Kidney (tissue), 14 donors: ENCODE results near the gene RGL3. TPM values are rescaled to one million over a fixed set of nuclear protein-coding genes. Genes with fewer than 3 reads are reported as not detected.

Experiments
- DNase-seq, 5 donors: peaks; one replicate each; pipeline ENCODE4 v3.0.0-alpha.2; 2013 to 2020
- FAIRE-seq: peaks from 2 replicates; lab custom pipeline; 2012; peaks lifted over from hg19 to GRCh38; lab: Jason Lieb, UNC
- H3K27ac ChIP-seq, 2 donors: one replicate each; pipeline ENCODE4 v1.7.0; 2013; ENCODE audit warnings: low read depth in 2 of 2, low read length in 2 of 2, inconsistent platforms in 1 of 2
- H3K27me3 ChIP-seq: one replicate; pipeline ENCODE4 v1.7.1; 2013; ENCODE audit warnings: low read length, inconsistent platforms; ENCODE audit not compliant: control insufficient read depth, insufficient read depth
- H3K36me3 ChIP-seq, 3 donors: one replicate each; pipeline versions ENCODE4 v1.7.0 to v1.7.1; 2013; ENCODE audit warnings: low read length in 3 of 3, control low read depth in 1 of 3, inconsistent platforms in 1 of 3; ENCODE audit not compliant: insufficient read depth in 3 of 3, control insufficient read depth in 2 of 3
- H3K4me1 ChIP-seq, 3 donors: one replicate each; pipeline versions ENCODE4 v1.7.0 to v1.7.1; 2013; ENCODE audit warnings: low read length in 3 of 3, inconsistent platforms in 1 of 3, low read depth in 1 of 3; ENCODE audit not compliant: control insufficient read depth in 2 of 3, insufficient read depth in 2 of 3
- H3K4me3 ChIP-seq, 3 donors: one replicate each; pipeline versions ENCODE4 v1.7.0 to v1.8.1; 2013; ENCODE audit warnings: low read length in 3 of 3, control low read depth in 1 of 3, inconsistent platforms in 1 of 3
- H3K9ac ChIP-seq, 3 donors: one replicate each; pipeline versions ENCODE4 v1.7.0 to v1.7.1; 2013; ENCODE audit warnings: low read length in 3 of 3, control low read depth in 1 of 3, inconsistent platforms in 1 of 3
- H3K9me3 ChIP-seq, 3 donors: one replicate each; pipeline versions ENCODE4 v1.7.0 to v1.7.1; 2013; ENCODE audit warnings: low read length in 3 of 3, control low read depth in 1 of 3, inconsistent platforms in 1 of 3; ENCODE audit not compliant: control insufficient read depth in 2 of 3, insufficient read depth in 1 of 3
- CTCF ChIP-seq: IDR thresholded peaks from 3 replicates; pipeline ENCODE4 v1.5.1; 2012; ENCODE audit warnings: mild to moderate bottlenecking, moderate library complexity, borderline replicate concordance; ENCODE audit not compliant: insufficient read depth; ENCODE audit errors: extremely low read depth
- intact Hi-C: fragments of 100-400 bp; cut with DNase I; formaldehyde crosslinking; loops from one replicate; pipeline ENCODE4 v1.11.1; 2022
- polyA plus RNA-seq: library from polyadenylated mRNA; stranded (reverse); fragments of 350-450 nt; fragmentation: Illumina TruSeq; extraction: RNeasy Lipid Tissue Mini Kit (QIAGEN cat#74804); gene quantifications from one replicate; pipeline ENCODE4 v1.2.3, GENCODE V29; 2014; ENCODE audit warnings: low read depth, low replicate concordance; ENCODE audit not compliant: insufficient read depth
- total RNA-seq: library from RNA; stranded (reverse); fragmentation: NEBNext Ultra II Directional; extraction: Animal tissue kit (Norgen Biotek cat#: 25700); gene quantifications from one replicate; pipeline ENCODE4 v1.2.1, GENCODE V29; 2021
- donor health status: control.
- donor health status: control.
- donor health status: control.
- donor health status: control.
- donor health status: control.
- donor health status: DM: yes; HTN: yes; CAD: no.
- donor health status: Normal renal cell carcinoma (clear cell type).

Gene RGL3
- total and polyA plus RNA-seq, 2 donors from 2014 or later, result 56.9 to 126 TPM

- no peak overlapping the region for H3K4me3 ChIP-seq
- H3K9me3 ChIP-seq, result no peaks in the 10 kb centered on the region
- no peaks in the 10 kb centered on the region for H3K4me1 ChIP-seq
- peaks cover 0 to 4% (median 0%) of the 10 kb centered on the region in 3 donors for H3K36me3 ChIP-seq
- no peak for TF ChIP-seq CTCF
- DNase-seq (peak in 1 of 5 donors; percentile 58), FAIRE-seq (no peak)
- no peak overlapping the region for H3K27ac ChIP-seq
- H3K27me3 ChIP-seq, result no peaks in the 10 kb centered on the region
- intact Hi-C loops, result no loop called here
- no peak overlapping the region for H3K9ac ChIP-seq
Measured at GRCh38 chr19:11452620-11453310, 33.7 kb upstream of the RGL3 start.

GRCh38 chr19:11451871-11452619 lies 32.9 kb upstream of the RGL3 start:
- no peak overlapping the region for H3K9ac ChIP-seq
- no peaks in the 10 kb centered on the region for H3K9me3 ChIP-seq
- no peaks in the 10 kb centered on the region for H3K4me1 ChIP-seq
- no peak overlapping the region for H3K4me3 ChIP-seq
- DNase-seq (peak in 1 of 5 donors; percentile 68), FAIRE-seq (no peak)
- peaks cover 0 to 6% (median 2%) of the 10 kb centered on the region in 3 donors for H3K36me3 ChIP-seq
- no peak overlapping the region for H3K27ac ChIP-seq
- intact Hi-C loops, result no loop called here
- H3K27me3 ChIP-seq, result no peaks in the 10 kb centered on the region
- no peak for TF ChIP-seq CTCF

DNA sequence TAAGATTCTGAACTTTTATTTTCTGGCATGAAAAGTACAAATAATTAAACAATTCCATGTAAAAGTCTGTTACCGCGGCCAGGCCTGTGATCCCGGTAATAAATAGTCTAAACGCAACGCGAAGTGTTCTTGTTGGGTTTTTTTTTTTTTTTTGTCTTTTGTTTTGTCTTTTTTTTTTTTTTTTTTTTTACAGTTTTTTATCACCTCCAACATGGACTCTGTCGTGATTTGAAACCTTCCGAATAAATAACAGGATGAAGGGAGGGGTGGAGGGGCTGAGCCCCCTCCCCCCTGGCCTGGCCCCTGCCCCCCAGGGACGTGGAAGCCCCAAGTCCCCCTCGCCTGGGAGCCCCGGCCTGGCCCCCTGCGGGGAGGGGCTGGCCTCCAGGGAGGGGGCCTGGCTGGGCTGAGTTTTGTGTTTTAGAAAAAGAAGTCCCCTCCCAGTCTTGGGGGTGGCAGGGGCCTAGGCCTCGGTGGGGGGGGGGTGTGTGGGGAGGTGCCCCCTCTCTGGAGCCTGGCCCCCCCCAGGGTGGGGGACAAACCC lies 32.3 kb upstream of the RGL3 start:
- H3K9ac ChIP-seq, result no peak overlapping the region
- H3K9me3 ChIP-seq, result no peaks in the 10 kb centered on the region
- no peak overlapping the region for H3K27ac ChIP-seq
- H3K4me1 ChIP-seq, result no peaks in the 10 kb centered on the region
- no peak for FAIRE-seq
- TF ChIP-seq CTCF, result no peak
- H3K4me3 ChIP-seq, result no peak overlapping the region
- H3K36me3 ChIP-seq, result peaks cover 0 to 6% (median 3%) of the 10 kb centered on the region in 3 donors
- H3K27me3 ChIP-seq, result no peaks in the 10 kb centered on the region
- DNase-seq, result no peak
- intact Hi-C loops, result no loop called here
